GM20000 (cell line): ENCODE measurements around the gene HSD17B11.
"Not testable (repeated sequence)": the region's sequence is repeated elsewhere in the genome, so short reads cannot be mapped to it uniquely, and the experiment has no call there.

Experiments used
- DNase-seq: peaks from one replicate; pipeline ENCODE4 v3.0.0; 2012; ENCODE audit warnings: low spot score
- CTCF ChIP-seq: IDR thresholded peaks from 2 replicates; pipeline ENCODE4 v1.5.1; 2012; ENCODE audit warnings: mild to moderate bottlenecking, control low read depth; ENCODE audit errors: extremely low read depth, missing control alignments

The HSD17B11 gene

GRCh38 chr4:87326460-87326859 is 64.5 kb downstream of the HSD17B11 start:
- TF ChIP-seq CTCF: no peak
- DNase-seq: no peak

GRCh38 chr4:87322754-87323153 is 68.2 kb downstream of the HSD17B11 start, which contains the start of gene HSD17B13:
TSS of gene HSD17B13 (minus strand) at chr4:87322882. CDS start at chr4:87322841, 41 bp downstream.
- TF ChIP-seq CTCF: no peak
- no peak for DNase-seq

GRCh38 chr4:87321888-87322287 is 69.1 kb downstream of the HSD17B11 start:
- no peak for TF ChIP-seq CTCF
- no peak for DNase-seq

- TF ChIP-seq CTCF: no peak
- DNase-seq: no peak
Observed at GRCh38 chr4:87317527-87317926, 73.5 kb downstream of the HSD17B11 start.

- TF ChIP-seq CTCF: no peak
- no peak for DNase-seq
Observed at GRCh38 chr4:87316961-87317360, 74.0 kb downstream of the HSD17B11 start.

GRCh38 chr4:87315000-87315399 is 76.0 kb downstream of the HSD17B11 start:
- DNase-seq: not testable (repeated sequence)

GRCh38 chr4:87313756-87314155 is 77.2 kb downstream of the HSD17B11 start:
- TF ChIP-seq CTCF: no peak
- DNase-seq: no peak

GRCh38 chr4:87311684-87312083 is 79.3 kb downstream of the HSD17B11 start:
- no peak for TF ChIP-seq CTCF

More at GRCh38 chr4:87311684-87312083, 79.3 kb downstream of the HSD17B11 start:
- DNase-seq: no peak
